Measurements from ENCODE around the gene PEPD.

DNA sequence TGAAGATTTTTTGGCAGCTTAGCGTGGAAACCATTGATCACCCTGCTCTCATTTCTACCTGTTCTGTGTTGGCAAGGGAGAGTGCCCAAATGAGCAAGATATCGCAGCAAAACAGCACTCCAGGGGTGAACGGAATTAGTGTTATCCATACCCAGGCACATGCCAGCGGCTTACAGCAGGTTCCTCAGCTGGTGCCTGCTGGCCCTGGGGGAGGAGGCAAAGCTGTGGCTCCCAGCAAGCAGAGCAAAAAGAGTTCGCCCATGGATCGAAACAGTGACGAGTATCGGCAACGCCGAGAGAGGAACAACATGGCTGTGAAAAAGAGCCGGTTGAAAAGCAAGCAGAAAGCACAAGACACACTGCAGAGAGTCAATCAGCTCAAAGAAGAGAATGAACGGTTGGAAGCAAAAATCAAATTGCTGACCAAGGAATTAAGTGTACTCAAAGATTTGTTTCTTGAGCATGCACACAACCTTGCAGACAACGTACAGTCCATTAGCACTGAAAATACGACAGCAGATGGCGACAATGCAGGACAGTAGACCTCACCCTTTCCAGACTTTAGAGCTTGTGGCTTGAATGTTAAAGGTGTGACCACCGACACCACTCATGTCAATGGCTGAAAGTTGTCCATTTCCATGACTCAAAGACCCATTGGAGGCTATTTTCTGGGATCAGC, 142.3 kb downstream of the PEPD start:
- TF ChIP-seq GATA2 (IDR thresholded peaks at IDR 0.05; ENCODE audit: low read depth, low read length), result no peak
- no peak for TF ChIP-seq GATA3 (IDR thresholded peaks at IDR 0.05; ENCODE audit: low read depth, low read length)

All from SH-SY5Y (cell line).